Femur (tissue), 1 donor: ENCODE measurements around the gene HTR1B.

Experiments
- DNase-seq: peaks from one replicate; pipeline ENCODE4 v3.0.0-alpha.2; 2017

HTR1B gene, protein sequence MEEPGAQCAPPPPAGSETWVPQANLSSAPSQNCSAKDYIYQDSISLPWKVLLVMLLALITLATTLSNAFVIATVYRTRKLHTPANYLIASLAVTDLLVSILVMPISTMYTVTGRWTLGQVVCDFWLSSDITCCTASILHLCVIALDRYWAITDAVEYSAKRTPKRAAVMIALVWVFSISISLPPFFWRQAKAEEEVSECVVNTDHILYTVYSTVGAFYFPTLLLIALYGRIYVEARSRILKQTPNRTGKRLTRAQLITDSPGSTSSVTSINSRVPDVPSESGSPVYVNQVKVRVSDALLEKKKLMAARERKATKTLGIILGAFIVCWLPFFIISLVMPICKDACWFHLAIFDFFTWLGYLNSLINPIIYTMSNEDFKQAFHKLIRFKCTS

DNA sequence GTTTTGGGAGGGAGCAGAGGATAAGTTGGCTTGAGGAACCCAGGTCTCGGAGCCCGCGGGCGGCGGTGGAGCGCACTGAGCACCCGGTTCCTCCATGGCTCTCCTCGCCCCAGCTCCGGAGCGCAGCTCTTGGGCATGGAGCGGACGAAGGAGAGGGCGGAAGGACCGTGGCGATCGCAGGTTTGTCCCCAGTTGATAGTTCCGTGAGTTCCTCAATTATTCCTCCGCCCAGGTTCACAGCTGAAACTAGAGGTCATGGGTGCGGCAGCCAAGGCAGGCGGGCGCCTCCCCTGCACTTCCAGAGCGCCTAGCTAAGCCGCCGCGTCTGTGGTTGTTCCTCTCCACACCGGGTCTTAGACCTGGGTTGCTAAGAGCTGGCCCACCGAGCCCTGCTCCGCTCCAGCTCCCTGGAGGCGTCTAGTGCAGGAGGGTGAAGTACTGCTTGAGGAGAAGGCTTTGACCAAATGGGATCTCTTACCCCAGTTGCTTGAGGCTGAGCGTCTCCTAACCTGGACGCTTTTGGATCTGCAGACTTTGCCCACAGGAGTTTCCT, at the start of gene HTR1B:
HTR1B (minus strand) TSS at position 184 of the 553 bp plus-strand sequence; CDS start at position 96, 88 bp downstream.
- no peak for DNase-seq

DNA sequence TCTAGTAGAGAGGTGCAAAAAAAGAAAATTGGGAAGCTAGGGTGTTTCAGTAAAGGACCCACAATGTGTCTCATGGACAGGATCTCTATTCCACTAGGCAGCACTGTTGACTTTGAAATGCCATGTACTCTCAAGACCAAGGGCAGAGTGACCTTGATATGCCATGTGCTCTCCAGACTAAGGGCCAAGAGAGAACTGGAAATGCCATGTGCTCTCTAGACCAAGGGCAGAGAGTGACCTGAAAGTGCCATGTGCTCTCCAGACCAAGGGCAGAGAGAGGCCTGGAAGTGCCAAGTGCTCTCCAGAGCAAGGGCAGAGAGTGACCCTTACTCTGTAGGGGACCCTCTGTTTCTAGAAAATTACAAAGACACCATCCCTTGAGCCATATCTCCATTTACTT, 49.3 kb upstream of the HTR1B start:
- no peak for DNase-seq

DNA sequence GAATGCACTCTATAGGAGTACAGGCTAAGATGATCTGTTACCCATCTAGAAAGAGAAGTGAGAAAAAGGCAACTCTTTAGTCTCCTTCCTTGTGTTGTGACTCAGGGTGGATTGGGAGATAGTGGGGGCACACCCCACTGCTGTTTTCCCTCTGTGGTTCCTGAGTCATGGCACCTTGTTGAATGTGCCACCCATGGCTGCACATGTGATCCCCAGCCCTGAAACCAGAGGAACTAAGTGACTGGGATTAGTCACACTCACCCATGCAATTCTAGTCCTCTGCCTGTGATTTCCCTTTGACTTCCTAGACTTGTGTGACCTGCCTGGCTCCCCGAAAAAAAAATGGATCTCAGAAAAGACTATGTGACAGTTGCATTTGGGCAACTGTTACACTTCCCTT, 48.6 kb upstream of the HTR1B start:
- no peak for DNase-seq

DNA sequence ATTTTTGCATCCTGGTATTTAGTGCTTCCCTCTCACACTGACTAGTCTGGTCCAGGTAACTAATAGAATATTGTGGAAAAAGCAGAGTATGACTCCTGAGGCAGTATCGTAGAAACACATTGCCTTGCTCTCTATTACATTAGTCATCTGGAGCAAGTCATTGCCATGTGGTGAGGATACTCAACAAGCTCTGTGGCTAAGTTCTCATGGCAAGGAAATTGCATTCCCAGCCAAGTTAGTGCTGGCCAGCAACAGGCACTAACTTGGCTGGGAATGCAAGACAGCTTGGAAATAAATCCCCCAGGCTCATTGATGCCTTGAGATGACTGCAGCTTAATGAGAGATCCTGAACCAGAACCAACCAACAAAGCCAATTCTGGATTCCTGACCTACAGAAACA, 39.7 kb upstream of the HTR1B start:
- no peak for DNase-seq

DNA sequence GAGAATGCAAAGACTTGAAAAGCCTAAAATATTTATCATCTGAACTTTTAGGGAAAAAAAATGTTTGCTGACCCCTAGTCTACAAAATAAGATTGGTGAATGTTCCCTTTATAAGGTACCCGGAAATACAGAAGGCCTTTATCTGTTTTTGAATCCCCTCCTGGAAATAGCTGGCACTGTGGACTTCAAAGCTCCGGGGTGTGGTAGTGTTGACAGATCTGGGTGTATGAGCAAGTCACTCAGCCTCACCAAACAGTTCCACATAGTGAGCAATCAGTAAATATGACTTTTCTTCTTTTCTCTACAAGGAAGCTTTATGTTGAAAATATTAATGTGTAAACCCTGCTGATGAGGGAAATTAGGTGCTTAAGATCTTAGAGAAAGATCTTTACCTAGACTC, 29.2 kb upstream of the HTR1B start:
- no peak for DNase-seq

DNA sequence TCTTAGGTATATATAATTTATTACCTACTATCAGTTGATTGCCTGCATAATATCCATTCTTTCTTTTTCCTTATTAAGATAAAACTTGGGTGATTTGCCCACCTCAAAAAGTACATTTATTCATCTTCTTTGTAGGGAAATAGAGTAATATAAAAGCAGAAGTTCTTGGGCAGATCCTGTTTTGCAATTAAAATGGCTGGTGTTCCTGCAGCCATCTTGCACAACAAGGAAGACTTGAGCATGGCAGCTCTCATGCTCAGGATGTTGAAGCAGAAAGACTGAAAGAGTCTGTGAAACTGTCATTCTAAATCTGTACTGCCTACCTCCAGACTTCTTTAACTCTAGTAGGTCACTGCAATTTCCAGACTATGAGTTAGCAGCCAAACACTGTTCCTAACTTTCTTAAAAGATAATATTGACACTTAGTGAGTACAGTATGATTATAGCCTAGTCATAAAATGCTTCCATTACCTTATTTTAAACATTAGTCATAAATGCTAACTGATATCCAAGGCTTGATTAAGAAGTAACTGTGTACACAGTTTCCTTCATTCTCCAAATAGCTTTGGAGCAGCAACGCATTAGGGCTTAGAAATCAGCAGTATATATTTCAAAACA, 24.6 kb upstream of the HTR1B start:
- no peak for DNase-seq

DNA sequence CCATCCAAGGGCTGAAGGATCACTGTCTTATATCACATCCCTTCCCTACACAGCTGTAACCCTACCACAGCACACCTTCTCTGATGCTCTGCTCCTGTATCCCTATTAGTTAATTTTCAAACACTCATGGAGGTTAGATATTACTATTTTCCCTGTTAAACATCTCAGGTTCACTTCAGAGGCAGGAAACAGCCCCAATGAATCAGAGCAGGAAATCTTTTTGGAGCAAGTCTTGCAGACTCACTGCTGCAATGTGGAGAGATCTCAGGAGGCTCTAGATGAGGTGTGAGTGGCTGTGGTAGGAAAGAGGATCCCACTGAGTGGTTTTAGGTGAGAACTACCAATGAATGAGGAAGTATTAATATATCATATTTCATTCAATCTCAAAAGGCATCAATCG, 19.7 kb upstream of the HTR1B start:
- no peak for DNase-seq

DNA sequence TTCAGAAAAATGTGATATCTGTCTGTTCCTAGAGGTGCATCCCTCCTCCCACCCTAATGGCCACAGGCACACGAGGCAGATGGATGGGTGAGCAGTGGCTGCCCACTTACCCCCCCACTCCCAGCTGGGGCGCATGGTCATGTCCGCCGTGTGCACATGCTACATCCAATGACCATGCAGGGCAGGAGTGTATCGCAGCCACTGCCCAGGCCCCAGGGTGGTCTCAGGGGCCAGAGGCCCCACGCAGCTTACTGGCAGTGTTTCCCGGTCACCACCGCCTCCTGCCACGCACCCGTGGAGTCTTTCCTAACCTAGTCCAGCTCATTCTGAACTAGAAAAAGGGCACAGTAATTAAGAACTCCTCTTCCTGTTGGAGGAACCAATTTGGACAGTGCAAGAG, 11.7 kb upstream of the HTR1B start:
- no peak for DNase-seq

DNA sequence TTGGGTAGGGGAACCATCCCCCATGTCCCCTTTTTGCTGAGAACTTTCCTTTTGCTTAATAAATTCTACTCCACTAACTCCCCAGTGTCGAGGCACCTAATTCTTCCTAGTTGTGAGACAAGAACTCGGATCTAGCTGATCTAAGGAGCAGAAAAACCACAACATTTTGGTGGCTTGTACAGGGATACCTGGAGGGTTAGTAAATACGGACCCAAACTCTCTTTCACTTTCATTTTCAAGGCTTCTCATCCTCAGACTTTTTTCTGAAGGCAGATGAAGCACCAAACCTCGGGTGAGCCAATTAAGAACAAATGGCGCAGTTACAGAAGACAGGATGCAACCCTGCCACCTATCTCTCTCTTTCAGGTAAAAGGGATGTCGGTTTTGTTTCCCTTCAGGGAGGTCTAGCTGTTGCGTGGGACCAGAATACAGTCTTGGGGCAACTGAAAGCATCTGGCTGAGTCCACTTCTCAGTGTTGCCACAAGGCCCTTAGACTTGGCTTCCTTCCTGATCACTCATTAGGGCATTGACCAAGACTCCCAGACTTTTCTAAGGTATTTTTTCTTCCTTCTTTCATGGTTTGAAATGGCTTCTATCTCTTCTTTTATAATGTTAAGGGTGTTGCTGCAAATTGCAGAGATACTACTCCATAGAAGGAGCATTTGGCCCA, 11.1 kb upstream of the HTR1B start:
- no peak for DNase-seq

DNA sequence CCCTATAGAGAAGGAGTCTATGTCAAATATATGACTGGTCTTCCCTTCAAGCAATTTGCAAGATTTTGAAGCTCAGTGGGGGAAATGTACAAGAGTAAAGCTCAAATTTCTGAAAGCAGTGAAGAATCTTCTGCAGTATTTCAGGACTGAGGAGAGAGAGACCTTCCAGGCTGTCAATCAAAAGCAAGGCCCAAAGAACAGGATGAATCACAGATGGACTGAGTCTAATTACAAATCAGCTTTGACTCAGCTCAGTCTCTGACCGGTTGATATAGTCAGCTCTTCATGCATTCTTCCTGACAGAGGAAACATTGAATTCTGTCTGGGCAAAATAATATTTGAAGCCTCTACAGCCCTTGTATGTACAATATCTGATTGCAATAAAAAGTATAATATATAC, 7.7 kb upstream of the HTR1B start:
- DNase-seq: no peak

DNA sequence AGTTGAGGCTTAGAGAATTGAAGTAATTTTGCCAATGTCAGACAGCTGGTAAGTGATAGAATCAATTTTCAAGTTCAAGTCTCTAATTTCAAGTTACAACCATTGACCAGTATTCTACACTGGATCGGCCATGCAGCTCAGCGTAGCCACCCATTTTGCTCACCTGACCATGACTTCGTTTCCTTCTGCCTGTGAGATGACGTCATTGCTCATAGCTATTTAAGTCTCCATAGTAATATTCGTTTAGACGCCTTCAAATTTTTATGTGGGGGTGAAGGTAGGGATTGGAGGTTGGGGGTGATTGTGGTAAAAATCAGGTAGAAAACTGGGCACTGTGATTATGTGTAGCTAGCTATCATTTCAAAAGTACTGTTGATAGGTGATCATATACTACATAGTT, 5.6 kb upstream of the HTR1B start:
- DNase-seq: no peak

DNA sequence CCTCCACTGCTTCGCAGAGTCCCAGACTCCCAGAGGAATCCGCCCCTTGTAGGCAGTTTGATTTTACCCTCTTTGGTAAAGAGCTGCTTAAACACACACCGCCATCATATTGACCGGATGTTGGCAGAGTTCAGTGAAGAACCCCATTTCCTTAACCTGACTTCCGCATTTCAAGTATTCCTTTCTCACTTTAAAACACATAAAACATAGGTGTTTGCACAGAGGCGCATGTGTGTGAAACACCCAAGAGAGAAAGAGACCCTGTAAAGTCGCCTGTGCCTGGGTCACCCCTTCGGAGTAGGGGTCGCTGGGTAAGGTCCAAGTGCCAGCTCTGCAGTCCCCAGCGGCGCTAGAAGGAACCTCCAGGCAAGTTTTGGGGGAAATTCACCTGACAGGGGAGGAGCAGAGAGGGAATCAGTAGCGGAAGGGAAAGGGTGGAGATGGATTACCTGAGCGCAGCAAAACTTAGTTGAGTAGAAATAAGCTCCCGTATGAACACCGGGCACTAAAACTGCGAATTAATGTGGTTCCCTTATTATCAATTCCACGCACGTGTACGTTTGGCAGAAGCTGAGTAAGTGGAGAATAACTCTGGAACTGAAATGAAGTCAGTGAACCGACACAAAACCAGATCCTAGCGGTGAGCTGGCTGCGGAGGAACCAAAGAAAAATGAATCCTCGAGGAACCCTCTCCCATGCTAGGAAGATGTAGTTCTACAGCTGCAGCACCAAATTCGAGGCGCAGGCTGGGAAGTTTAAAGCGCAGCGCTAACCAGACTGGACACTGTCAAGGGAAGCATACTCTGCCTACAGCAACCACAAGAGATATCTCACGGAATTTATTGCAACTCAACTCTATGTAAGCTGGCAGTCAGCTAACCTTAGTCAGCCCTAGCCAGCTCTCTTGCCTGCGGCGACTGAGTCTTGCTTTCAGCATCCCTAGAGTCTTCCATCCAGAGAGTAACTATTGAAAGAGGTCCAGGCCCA, 3.5 kb upstream of the HTR1B start:
- DNase-seq: peak; percentile 21

DNA sequence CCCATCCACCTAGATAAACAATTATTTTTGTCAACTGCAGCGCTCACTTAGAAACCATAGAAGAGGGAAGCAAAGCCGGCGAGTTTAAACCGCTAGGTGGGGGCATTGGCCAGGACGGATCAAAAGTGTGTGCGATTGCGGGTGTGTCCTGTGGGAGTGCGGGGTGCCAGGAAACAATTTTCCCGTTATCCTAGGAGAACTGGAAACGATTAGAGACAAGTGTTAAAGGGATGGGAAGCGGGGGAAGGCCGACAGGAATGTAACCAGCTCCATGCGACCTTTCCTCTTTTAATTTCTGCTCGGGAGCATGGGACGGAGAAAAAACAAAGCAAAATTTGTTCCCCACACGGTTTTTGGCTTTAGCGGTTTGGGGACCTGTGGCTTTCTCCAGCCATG, 2.8 kb upstream of the HTR1B start:
- peak; percentile 55 for DNase-seq

DNA sequence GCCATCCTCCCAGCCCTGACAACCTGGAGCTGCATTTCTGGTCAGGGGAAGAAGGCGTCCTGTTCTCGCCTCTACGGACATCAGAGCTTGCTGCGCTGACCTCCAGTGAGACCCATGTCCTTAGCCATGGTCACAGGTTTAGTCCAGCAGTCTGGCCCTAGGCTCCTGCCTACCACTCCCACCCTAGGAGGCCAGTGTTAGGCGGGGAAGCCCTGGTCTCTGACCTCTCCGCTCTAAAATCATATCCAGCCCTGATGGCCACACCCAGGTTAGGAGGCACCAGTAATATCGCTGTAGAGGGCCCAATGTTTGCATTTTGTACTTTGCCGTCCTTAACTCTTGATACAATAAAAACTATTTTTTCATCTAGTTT, 1.2 kb upstream of the HTR1B start:
- DNase-seq: no peak

DNA sequence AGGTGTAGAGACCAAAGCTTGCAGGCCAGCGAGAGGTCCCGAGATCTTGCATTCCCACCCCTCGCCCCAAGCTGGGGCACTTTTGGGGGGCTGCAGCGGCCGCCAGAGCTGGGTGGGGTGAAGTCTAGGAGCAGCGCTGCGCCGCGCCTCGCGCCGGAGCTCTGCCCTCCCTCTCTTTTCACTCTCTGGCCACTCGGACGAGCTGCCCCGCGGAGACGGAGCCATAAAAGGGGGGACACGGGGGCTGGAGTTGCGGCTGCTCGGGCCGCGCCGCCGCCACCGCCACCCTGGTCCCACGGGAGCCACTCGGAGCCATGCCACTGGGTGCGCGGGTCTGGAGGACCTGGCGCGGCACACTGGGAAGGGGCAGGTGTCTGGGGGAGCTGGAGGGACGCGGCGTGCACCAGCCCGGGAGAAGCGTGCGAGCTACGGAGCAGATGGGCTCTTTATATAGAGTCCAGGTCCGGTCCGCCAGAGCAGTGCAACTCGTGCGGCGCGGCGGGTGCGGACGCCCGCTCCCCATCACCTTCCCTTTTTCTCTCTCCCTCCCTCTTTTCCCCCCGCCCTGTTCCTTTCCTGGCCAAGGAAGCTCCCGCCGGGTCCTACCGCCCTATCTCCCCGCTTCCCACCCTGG, 687 bp upstream of the HTR1B start:
- DNase-seq: no peak

DNA sequence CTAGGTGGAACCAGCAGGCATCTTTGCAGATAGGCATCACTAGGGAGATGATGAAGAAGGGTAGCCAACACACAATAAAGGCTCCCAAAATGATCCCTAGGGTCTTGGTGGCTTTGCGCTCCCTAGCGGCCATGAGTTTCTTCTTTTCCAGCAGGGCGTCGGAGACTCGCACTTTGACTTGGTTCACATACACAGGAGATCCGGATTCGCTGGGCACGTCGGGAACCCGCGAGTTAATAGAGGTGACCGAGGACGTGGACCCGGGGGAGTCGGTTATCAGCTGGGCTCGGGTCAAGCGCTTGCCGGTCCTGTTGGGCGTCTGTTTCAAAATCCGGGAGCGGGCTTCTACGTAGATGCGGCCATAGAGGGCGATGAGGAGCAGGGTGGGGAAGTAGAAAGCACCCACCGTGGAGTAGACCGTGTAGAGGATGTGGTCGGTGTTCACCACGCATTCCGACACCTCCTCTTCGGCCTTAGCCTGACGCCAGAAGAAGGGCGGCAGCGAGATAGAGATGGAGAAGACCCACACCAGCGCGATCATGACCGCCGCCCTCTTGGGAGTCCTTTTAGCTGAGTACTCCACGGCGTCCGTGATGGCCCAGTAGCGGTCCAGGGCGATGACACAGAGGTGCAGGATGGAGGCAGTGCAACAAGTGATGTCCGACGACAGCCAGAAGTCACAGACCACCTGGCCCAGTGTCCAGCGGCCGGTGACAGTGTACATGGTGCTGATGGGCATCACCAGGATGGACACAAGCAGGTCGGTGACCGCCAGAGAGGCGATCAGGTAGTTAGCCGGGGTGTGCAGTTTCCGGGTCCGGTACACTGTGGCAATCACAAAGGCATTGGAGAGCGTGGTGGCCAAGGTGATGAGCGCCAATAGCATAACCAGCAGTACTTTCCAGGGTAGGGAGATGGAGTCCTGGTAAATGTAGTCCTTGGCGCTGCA, 658 bp downstream of the HTR1B start:
- DNase-seq: no peak

DNA sequence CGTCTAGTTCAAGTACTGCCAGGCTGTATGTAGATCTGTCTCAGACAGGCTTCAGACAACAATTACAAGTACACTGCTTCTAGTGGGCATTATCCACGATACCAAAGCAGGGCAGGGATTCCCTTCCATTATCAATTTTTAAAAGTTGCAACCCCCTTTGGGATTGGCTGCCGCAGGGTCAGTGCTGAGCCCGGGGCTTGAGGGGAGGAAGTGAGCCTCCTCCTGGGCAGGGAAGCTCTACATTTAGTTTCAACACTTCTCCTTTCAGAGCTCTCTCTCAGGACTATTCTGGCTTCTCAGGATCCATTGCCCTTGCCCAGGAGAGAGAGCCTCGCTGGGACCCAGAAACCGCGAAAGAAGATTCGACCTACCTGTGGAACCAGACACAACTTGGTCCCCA, 1.5 kb downstream of the HTR1B start:
- no peak for DNase-seq

DNA sequence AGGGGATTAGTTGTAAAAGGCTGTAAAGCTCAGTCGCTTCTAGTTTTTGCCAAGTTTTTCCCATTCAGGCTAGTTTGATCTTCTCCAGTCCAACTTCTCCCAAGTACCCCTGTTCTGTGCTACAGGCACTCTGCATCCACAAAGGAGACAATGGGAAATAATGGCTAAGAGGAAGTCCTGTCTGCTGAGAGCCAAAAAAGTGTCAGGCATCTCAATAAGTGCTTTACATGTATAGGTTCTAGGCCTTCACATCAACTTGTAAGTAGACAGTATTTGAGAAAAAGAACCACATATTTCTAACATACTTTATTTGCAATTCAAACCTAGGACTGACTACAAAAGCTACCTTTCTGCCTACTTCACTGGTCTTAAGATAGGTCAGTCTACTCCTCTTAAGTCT, 4.9 kb downstream of the HTR1B start:
- DNase-seq: no peak

DNA sequence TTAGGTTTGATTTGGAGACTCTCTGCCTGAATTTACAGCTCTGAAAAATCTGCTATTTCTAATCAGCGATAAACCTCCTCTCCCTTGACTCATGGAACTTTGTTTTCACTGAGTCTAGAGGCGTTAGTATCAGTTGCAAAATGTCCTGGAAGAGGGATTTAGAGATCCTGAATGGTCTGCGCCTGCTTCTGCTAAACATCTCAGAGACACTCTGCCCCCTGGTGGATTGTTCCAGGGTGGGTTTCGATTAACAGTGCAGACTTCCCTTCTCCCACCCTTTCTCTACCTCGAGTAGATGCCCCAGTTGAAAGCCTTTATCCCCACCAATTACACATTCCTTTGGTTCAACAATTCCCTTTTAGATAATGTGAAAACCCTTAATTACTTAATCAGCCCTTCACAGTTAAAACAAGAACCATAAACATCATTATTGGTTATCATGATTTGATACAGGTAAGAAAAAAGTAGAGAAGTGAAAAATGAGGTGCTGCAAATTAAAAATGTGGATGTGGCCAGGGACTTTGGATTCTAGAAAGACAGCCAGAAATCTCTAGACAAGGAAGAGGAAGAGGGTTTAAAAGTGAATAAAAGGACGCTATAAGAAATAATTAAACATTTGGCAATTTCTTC, 5.5 kb downstream of the HTR1B start:
- DNase-seq: peak; percentile 73

DNA sequence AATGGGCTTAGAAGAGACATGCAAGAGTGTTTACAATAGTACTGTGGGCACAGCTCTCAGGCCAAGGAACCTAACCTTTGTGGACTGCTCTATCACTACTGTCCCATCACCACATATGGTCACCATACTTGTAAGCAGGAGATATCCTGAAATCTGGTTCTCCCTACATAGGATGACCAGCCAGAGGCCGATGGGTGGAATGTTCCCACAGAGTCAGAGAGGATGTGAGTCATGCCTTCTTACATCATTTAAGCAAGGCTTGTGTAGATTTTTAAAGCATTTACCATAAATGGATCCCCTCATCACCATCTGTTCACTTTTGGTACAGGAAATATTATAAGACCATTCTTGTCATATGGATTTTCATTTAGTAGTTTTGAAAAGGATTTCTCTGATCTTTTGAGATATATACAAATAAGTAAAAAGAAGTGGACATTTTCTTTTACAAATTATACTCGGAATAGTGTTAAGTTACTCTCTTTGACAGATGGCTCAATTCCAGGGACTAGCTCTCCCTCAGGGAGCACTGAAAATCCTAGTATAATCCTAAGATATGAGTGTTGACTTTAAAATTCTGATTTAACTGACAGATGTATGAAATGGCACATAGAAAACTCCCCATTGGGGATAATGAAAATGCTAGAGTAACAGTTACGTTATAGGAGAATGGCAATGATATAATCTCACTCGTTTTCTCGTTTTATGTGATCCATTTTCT, 6.6 kb downstream of the HTR1B start:
- no peak for DNase-seq
